Measurements from ENCODE around the gene RALB. TPM values are rescaled to one million over a fixed set of nuclear protein-coding genes. Genes with fewer than 3 reads are reported as not detected.

Gene RALB
- total RNA-seq, 2 donors from 2014 or later: 71.8 to 93.4 TPM

DNA sequence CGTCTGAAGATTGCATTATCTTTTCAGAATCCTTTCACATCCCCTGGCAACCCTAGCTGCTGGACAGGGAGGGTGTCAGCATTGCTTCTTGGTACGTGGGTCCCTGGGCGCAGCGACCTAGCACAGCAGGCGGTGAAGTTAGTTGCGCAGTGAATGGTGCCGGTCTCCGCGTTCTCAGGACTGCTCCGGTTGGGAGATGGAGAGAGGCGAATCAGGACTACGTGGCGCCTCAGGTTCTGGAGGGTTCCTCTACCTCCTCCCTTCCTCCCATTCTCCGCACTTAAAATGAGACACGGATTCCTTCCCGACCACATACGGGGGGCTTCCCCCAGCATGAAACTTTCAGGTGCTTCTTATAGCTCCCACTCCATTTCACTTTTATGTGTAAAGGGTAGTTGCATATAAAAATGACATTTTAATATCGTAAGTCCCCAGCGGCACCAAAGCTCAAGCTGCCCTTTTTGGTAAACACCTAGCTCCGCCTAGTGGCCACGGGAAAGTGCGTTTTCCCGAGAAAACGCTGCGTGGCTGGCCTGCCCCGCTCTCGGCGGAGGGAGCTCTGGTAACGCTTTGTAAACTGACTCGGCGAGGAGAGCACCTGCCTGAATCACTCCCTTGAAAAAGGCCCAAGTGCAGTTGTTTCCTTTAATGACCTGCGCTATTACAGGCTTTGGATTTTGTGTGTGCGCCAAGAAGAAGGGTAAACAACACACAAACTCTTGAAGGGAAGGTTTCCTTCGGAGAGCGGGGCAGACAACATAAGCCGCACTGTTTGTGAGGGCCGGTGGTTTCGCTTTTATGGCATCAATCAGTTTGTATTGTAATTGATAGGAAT is 60.4 kb downstream of the RALB start:
- Histone ChIP-seq H3K4me3 (peak overlapping the region; percentile 22), H3K27me3 (no peaks in the 10 kb centered on the region), H3K9ac (ENCODE audit: low read depth in 2 of 2, low read length in 2 of 2) (peak overlapping the region in 1 of 2 donors; percentile 61), H3K27ac (no peak overlapping the region), H3K36me3 (no peaks in the 10 kb centered on the region), H3K9me3 (no peaks in the 10 kb centered on the region), H3K4me1 (peaks cover 3% of the 10 kb centered on the region)
- intact Hi-C loops (cut with DNase I): loop anchor here (10.0 kb wide), 2 partner anchors 58 to 108 kb away; partner anchors contain the start of gene RALB
- TF ChIP-seq, protein P1, sequence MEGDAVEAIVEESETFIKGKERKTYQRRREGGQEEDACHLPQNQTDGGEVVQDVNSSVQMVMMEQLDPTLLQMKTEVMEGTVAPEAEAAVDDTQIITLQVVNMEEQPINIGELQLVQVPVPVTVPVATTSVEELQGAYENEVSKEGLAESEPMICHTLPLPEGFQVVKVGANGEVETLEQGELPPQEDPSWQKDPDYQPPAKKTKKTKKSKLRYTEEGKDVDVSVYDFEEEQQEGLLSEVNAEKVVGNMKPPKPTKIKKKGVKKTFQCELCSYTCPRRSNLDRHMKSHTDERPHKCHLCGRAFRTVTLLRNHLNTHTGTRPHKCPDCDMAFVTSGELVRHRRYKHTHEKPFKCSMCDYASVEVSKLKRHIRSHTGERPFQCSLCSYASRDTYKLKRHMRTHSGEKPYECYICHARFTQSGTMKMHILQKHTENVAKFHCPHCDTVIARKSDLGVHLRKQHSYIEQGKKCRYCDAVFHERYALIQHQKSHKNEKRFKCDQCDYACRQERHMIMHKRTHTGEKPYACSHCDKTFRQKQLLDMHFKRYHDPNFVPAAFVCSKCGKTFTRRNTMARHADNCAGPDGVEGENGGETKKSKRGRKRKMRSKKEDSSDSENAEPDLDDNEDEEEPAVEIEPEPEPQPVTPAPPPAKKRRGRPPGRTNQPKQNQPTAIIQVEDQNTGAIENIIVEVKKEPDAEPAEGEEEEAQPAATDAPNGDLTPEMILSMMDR (IDR thresholded peaks at IDR 0.05): peak; percentile 90
- peak; percentile 89 for DNase-seq

DNA sequence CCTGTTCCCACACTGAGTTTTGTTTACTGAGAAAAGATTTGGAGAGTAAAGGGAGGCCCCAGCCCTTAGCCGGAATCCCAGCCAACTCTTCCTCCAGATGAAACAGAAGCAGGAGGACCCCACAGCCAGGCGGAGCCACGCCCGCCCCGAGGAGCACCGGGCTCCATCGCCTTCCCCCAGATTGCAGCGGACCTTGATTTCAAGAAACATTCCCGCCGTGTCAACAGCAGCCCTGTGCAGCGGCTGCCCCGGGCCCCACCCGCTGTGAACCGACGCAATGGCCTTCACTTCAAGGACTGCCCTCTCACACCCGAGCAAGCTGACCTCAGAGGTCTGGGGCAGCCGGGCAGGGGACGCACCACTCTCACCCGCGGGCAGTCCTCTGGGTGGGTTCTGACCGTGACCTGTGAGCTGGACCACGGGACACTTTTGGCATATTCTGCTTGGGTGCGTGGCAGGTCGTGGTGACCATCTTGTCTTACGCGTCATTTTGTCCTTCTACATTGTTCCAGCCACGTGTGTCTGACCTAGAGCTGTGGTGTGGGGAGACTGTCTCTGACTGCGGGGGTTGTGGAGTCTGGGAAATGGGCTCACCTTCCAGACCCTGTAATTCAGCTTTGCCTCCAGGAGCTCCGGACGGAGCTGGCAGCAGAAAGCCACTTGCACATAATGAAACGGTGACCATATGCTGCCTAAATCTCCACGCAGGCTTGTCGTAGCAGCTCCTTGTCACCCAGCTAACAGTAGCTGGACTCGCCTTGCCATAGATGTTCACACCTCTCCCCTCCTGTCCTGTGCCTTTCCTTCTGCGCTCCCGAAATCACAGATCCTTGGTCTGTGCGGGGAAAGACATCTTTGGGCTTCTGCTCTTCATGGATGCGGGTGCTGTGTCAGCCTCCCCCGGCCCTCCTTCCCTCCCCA is 61.3 kb downstream of the RALB start:
- Histone ChIP-seq H3K9me3 (no peaks in the 10 kb centered on the region), H3K36me3 (no peaks in the 10 kb centered on the region), H3K4me1 (peaks cover 3% of the 10 kb centered on the region), H3K4me3 (peak overlapping the region; percentile 22), H3K9ac (ENCODE audit: low read depth in 2 of 2, low read length in 2 of 2) (no peak overlapping the region), H3K27me3 (no peaks in the 10 kb centered on the region), H3K27ac (no peak overlapping the region)
- TF ChIP-seq, protein P1 (IDR thresholded peaks at IDR 0.05): no peak
- intact Hi-C loops (cut with DNase I): loop anchor here (10.0 kb wide), 2 partner anchors 59 to 109 kb away; partner anchors contain the start of gene RALB
- DNase-seq: peak; percentile 27

DNA sequence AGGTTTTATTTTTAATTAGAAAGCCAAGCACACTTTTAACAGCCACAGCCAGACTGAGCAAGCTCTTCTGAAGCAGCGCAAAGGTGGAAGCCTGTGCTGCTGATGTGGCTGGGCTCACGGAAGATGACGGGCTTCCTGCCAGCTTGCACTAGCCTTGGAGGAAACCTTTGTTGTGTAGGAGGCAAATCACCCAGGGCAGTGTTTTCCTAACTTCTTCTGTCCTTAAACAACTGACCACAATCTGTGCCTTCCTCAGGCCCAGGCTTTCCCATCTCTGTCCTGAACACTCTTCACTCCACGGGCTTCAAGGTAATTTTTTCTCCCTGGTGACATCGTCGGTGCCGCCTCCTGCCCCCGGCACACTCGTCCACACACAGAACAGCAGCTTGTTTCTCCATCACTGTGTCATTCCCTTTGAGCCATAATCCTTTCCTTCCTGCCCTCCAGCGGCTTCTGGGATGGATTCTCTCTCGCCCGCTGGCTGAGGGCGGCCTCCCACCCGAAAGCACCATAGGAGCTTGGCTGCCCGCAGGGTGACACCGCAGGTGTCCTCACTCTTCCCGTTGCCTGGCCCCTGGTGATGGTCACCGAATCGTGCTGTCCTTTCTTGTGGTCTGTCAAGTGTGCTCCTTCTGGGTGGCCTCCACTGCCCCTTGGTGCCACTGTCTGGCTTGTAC is 62.2 kb downstream of the RALB start:
- Histone ChIP-seq H3K4me3 (no peak overlapping the region), H3K36me3 (no peaks in the 10 kb centered on the region), H3K4me1 (peaks cover 3% of the 10 kb centered on the region), H3K27me3 (no peaks in the 10 kb centered on the region), H3K9ac (ENCODE audit: low read depth in 2 of 2, low read length in 2 of 2) (no peak overlapping the region), H3K27ac (no peak overlapping the region), H3K9me3 (no peaks in the 10 kb centered on the region)
- TF ChIP-seq, protein P1 (IDR thresholded peaks at IDR 0.05): no peak
- DNase-seq: no peak
- intact Hi-C loops (cut with DNase I): loop anchor here (10.0 kb wide), 2 partner anchors 60 to 110 kb away; partner anchors contain the start of gene RALB

DNA sequence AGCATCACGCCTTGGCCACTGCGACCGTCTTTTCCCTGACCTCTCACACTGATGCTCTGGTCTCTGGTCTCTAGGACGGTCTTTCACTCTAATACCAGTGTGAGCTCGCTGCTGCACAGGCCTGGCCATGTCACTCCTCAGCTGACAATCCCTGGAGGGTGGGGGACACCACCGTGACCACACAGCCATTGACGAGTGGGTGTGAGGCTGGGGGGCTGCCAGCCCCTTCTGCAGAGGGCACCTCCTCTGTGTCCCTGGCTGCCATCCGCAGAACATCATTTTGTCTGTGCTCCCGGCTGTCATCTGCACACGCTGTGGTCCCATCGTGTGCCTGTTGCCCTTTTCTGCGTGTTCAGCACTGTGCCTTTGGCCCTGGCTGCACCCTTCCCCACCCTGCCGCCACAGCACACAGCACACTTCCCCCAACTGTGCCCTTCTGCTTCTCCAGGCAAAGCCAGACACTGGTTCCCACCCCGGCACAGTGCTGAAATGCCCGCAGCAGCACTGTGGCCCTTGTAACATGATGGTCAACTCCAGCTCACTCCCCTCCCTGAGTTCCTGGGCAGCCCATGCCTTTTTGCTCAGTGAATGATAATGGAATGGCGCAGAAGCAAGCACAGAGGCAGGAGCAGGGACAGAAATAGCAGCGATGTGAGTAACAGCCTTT is 62.8 kb downstream of the RALB start:
- no peaks in the 10 kb centered on the region for H3K36me3 ChIP-seq
- H3K27ac ChIP-seq: no peak overlapping the region
- intact Hi-C loops (cut with DNase I): loop anchor here (10.0 kb wide), 2 partner anchors 61 to 111 kb away; partner anchors contain the start of gene RALB
- no peaks in the 10 kb centered on the region for H3K27me3 ChIP-seq
- TF ChIP-seq, protein P1 (IDR thresholded peaks at IDR 0.05): no peak
- H3K9me3 ChIP-seq: no peaks in the 10 kb centered on the region
- peaks cover 3% of the 10 kb centered on the region for H3K4me1 ChIP-seq
- H3K9ac ChIP-seq (ENCODE audit: low read depth in 2 of 2, low read length in 2 of 2): no peak overlapping the region
- no peak overlapping the region for H3K4me3 ChIP-seq
- no peak for DNase-seq
